Activated CD8-positive, alpha-beta T cell treated with anti-CD3 and anti-CD28 coated beads for 36 hours (primary cell): ENCODE measurements around the gene LGALS4. TPM values are rescaled to one million over a fixed set of nuclear protein-coding genes. Genes with fewer than 3 reads are reported as not detected.
"Not testable (repeated sequence)": the region's sequence is repeated elsewhere in the genome, so short reads cannot be mapped to it uniquely, and the experiment has no call there.

Experiments
- ATAC-seq: fragments of 200-7000 bp; cut with Tn5 transposase; one replicate; pipeline ENCODE4 v1.10.0; 2021; ENCODE audit warnings: mild to moderate bottlenecking, moderate library complexity
- CTCF ChIA-PET: fragments of 350-600 bp; sonication (Branson Sonifier 250); formaldehyde crosslinking; loops from one replicate; lab custom pipeline; 2021; ENCODE audit warnings: antibody characterized with exemption; lab: Charles Lee
- POLR2A ChIA-PET: fragments of 350-600 bp; sonication (Branson Sonifier 250); formaldehyde crosslinking; loops from one replicate; lab custom pipeline; 2021; ENCODE audit warnings: antibody characterized with exemption; lab: Charles Lee
- DNase-seq: peaks from one replicate; pipeline ENCODE4 v3.0.0-alpha.2; 2020
- H3K27ac Mint-ChIP-seq: one replicate; pipeline ENCODE4 v1.8.0; 2021; ENCODE audit warnings: mild to moderate bottlenecking, mixed read lengths
- H3K27me3 Mint-ChIP-seq: one replicate; pipeline ENCODE4 v1.8.0; 2021; ENCODE audit warnings: mixed read lengths
- H3K36me3 Mint-ChIP-seq: one replicate; pipeline ENCODE4 v1.8.0; 2021; ENCODE audit warnings: low read depth, mixed read lengths
- H3K4me1 Mint-ChIP-seq: one replicate; pipeline ENCODE4 v1.8.0; 2021; ENCODE audit warnings: low read depth, mixed read lengths
- H3K4me3 Mint-ChIP-seq: one replicate; pipeline ENCODE4 v1.8.0; 2021; ENCODE audit warnings: mild to moderate bottlenecking, moderate library complexity, mixed read lengths
- H3K9me3 Mint-ChIP-seq: one replicate; pipeline ENCODE4 v1.8.0; 2021; ENCODE audit warnings: mixed read lengths
- intact Hi-C: fragments of 100-400 bp; cut with micrococcal nuclease; formaldehyde crosslinking; loops from one replicate; pipeline ENCODE4 v1.10.0; 2022
- total RNA-seq, 2 experiments: library from RNA; stranded (reverse); gene quantifications; one replicate each; pipeline ENCODE4 v1.2.3, GENCODE V29; 2021
- TF ChIP-seq, protein P1 (sequence below): fragments of 200-600 bp; IDR thresholded peaks from one replicate; pipeline ENCODE4 v1.8.0; 2022; ENCODE audit warnings: antibody characterized with exemption, mild to moderate bottlenecking

Gene LGALS4
- total RNA-seq, 2 experiments from 2014 or later: 0.29 to 0.72 TPM

GRCh38 chr19:38759590-38760003 lies 53.1 kb downstream of the LGALS4 start:
- TF ChIP-seq, protein P1, sequence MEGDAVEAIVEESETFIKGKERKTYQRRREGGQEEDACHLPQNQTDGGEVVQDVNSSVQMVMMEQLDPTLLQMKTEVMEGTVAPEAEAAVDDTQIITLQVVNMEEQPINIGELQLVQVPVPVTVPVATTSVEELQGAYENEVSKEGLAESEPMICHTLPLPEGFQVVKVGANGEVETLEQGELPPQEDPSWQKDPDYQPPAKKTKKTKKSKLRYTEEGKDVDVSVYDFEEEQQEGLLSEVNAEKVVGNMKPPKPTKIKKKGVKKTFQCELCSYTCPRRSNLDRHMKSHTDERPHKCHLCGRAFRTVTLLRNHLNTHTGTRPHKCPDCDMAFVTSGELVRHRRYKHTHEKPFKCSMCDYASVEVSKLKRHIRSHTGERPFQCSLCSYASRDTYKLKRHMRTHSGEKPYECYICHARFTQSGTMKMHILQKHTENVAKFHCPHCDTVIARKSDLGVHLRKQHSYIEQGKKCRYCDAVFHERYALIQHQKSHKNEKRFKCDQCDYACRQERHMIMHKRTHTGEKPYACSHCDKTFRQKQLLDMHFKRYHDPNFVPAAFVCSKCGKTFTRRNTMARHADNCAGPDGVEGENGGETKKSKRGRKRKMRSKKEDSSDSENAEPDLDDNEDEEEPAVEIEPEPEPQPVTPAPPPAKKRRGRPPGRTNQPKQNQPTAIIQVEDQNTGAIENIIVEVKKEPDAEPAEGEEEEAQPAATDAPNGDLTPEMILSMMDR: no peak
- intact Hi-C loops: no loop called here
- H3K27me3 Mint-ChIP-seq: no peaks in the 10 kb centered on the region
- no peaks in the 10 kb centered on the region for H3K4me1 Mint-ChIP-seq
- H3K36me3 Mint-ChIP-seq: no peaks in the 10 kb centered on the region
- no peak overlapping the region for H3K27ac Mint-ChIP-seq
- ChIA-PET CTCF (interaction anchor here (1.2 to 2.3 kb wide), 2 partner anchors 10 to 52 kb away, joined by 3 to 16 read pairs; no protein-coding TSS in a partner anchor), POLR2A (no interaction called here)
- H3K9me3 Mint-ChIP-seq: no peaks in the 10 kb centered on the region
- ATAC-seq (no peak), DNase-seq (no peak)
- no peak overlapping the region for H3K4me3 Mint-ChIP-seq

GRCh38 chr19:38754196-38754595 lies 58.5 kb downstream of the LGALS4 start:
- intact Hi-C loops, H3K27ac Mint-ChIP-seq, DNase-seq, ATAC-seq, H3K27me3 Mint-ChIP-seq, H3K4me3 Mint-ChIP-seq, CTCF ChIA-PET, H3K4me1 Mint-ChIP-seq, H3K9me3 Mint-ChIP-seq, H3K36me3 Mint-ChIP-seq: not testable (repeated sequence)
- POLR2A ChIA-PET: interaction anchor here (0.6 to 1.2 kb wide), 2 partner anchors 9 to 137 kb away, joined by 3 read pairs; partner anchors contain the start of gene MAP4K1

- H3K4me3 Mint-ChIP-seq, H3K36me3 Mint-ChIP-seq, intact Hi-C loops, POLR2A ChIA-PET, H3K27me3 Mint-ChIP-seq, DNase-seq, ATAC-seq, H3K4me1 Mint-ChIP-seq, H3K27ac Mint-ChIP-seq, CTCF ChIA-PET, H3K9me3 Mint-ChIP-seq: not testable (repeated sequence)
These were observed 59.0 kb downstream of the LGALS4 start for GRCh38 chr19:38753783-38754182.

Other genes with a start within 250 kb of the LGALS4 start
- 100 to 1,000 TPM; 166 to 174 TPM for gene MAP4K1, start 195.0 kb downstream of the LGALS4 start, total RNA-seq
- gene EIF3K, start 193.8 kb downstream of the LGALS4 start, total RNA-seq: 100 to 1,000 TPM; 306 to 308 TPM
- 100 to 1,000 TPM; 183 to 189 TPM for gene ACTN4, start 165.3 kb downstream of the LGALS4 start, total RNA-seq
- gene CAPN12, start 68.5 kb downstream of the LGALS4 start, total RNA-seq: 10 to 100 TPM; 19.6 to 22.7 TPM
- gene LGALS7, start 39.4 kb downstream of the LGALS4 start, total RNA-seq: not detected
- not detected for gene LGALS7B, start 23.7 kb downstream of the LGALS4 start, total RNA-seq
- 100 to 1,000 TPM; 125 to 128 TPM for gene ECH1, start 18.8 kb upstream of the LGALS4 start, total RNA-seq
- gene HNRNPL, start 37.0 kb upstream of the LGALS4 start, total RNA-seq: 100 to 1,000 TPM; 747 to 761 TPM
- 10 to 100 TPM; 85.5 to 87.7 TPM for gene RINL, start 65.3 kb upstream of the LGALS4 start, total RNA-seq
- gene SIRT2, start 86.7 kb upstream of the LGALS4 start, total RNA-seq: 10 to 100 TPM; 20.0 to 21.5 TPM
- 10 to 100 TPM; 56.5 to 57.9 TPM for gene NFKBIB, start 87.0 kb upstream of the LGALS4 start, total RNA-seq
- gene CCER2, start 99.2 kb upstream of the LGALS4 start, total RNA-seq: under 1 TPM; 0.56 to 0.69 TPM
- 10 to 100 TPM; 43.4 to 48.6 TPM for gene SARS2, start 117.8 kb upstream of the LGALS4 start, total RNA-seq
- gene MRPS12, start 118.0 kb upstream of the LGALS4 start, total RNA-seq: 10 to 100 TPM; 80.1 to 81.2 TPM
- not detected for gene FBXO17, start 162.8 kb upstream of the LGALS4 start, total RNA-seq
- gene FBXO27, start 219.6 kb upstream of the LGALS4 start, total RNA-seq: 1 to 10 TPM; 1.9 to 2.3 TPM